ENCODE results near the gene C4B.
"Not testable (repeated sequence)": the region's sequence is repeated elsewhere in the genome, so short reads cannot be mapped to it uniquely, and the experiment has no call there.

The C4B gene

DNA sequence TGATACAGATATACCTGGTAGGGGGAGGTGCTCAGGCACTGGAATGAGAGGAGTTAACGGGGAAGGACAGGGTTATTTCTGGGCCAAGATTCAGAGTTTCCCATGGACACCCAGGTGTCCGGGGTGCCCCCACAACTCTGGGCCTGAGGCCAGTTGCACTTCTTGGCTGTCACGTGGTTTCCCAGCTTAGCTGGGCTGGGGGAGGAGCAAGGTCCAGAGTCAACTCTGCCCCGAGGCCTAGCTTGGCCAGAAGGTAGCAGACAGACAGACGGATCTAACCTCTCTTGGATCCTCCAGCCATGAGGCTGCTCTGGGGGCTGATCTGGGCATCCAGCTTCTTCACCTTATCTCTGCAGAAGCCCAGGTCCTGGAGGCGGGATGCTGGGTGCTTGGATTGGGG lies at the start of gene C4B:
TSS of gene C4B (plus strand) at position 249 of the 400 bp plus-strand sequence. CDS start at position 300, 51 bp downstream.
- not testable (repeated sequence) for DNase-seq

DNA sequence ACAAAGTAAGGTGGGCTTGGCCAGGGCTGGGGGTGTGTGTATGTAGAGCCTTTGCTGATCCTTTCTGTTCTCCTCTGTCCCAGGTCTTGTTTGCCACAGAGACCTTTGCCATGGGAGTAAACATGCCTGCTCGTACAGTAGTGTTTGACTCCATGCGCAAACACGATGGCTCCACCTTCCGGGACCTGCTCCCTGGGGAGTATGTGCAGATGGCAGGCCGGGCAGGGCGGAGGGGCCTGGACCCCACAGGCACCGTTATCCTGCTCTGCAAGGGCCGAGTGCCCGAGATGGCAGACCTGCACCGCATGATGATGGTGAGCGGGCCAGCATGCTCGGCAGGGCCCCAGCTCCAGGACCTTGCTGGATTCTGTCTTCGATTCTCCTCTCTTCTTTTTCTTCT lies 48.9 kb upstream of the C4B start:
- no peak for DNase-seq

GRCh38 chr6:31966506-31966905 lies 48.1 kb upstream of the C4B start:
- no peak for DNase-seq

DNA sequence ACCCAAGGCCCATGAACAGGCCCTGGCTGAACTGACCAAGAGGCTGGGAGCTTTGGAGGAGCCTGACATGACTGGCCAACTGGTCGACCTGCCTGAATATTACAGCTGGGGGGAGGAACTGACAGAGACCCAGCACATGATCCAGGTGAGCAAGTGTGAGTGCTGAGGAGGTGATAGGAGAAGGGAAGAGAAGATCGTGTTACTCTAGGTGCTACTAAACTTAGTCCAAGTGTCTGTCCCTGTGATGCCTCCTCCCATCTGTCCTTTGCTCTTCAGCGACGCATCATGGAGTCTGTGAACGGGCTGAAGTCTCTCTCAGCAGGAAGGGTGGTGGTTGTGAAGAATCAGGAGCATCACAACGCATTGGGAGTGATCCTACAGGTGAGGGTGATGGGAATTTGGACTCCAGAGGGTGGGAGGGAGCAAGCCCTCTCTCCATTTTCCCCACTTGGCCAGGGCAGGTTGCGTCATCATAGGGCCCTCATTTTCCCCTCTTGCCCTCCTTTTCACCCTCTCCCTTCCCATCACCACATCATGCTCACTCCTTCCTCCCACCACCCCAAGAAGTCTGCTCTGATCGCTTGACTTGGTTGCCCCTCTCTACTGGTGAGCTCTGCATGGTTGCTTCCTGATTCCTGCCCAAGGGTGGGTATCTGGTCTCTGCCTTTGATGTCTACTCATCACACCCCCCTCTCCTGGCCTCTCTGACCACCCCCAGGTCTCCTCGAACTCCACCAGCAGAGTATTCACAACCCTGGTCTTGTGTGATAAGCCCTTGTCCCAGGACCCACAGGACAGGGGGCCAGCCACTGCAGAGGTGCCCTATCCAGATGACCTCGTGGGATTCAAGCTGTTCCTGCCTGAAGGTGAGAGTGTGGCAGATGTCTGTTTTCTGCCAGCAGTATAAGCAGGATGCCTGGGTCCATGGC lies 47.3 kb upstream of the C4B start:
- no peak for DNase-seq

- no peak for DNase-seq
Observed at GRCh38 chr6:31967926-31968320, 46.7 kb upstream of the C4B start.

DNA sequence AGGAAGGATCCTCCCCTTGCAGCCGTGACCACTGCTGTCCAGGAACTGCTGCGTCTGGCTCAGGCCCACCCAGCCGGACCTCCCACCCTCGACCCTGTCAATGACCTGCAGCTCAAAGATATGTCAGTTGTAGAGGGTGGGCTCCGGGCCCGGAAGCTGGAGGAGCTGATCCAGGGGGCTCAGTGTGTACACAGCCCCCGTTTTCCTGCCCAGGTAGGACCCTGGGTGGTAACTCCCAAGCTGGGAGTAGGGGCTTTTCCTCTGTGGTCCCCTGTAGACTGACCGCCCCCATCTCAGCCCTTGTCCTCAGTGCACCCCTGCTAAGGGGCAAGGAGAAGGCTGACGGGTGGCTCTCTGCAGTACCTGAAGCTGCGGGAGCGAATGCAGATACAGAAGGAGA lies 46.3 kb upstream of the C4B start:
- DNase-seq: no peak

- DNase-seq: no peak
Observed at GRCh38 chr6:31968791-31969711, 45.5 kb upstream of the C4B start.

GRCh38 chr6:31969712-31970603 lies 44.6 kb upstream of the C4B start:
- no peak for DNase-seq

DNA sequence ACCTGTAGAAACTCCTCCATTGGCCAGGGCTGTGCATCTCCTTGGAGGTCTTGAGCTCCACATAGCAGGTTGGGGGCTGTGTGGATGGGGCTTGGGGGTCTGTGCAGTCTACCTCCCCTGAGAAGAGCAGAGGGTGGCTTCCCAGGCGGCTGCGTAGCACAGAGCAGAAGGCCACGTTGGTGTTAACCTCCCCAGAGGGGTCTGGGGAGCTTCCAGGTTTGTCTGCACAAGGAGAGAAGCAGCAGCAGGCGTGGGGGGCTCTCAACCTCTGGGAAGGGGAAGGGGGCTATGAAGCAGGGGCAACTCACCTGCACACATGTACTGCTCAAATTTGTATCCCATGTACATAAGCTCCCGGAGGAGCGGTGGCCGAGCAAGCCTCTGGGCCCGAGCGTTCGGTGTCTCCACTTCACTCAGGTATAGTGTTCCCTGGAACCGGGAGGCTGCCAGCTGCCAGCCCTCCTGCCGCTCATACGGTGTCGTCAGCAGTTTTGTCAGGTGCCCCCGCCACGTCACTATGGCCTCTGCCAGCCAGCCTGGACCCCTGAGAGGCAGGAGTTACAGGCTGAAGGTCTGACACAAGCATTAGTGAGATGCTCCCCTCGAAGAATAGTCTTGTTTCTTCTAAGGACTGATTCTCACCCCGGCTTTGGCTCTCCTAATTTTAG lies 43.9 kb upstream of the C4B start:
- no peak for DNase-seq

DNA sequence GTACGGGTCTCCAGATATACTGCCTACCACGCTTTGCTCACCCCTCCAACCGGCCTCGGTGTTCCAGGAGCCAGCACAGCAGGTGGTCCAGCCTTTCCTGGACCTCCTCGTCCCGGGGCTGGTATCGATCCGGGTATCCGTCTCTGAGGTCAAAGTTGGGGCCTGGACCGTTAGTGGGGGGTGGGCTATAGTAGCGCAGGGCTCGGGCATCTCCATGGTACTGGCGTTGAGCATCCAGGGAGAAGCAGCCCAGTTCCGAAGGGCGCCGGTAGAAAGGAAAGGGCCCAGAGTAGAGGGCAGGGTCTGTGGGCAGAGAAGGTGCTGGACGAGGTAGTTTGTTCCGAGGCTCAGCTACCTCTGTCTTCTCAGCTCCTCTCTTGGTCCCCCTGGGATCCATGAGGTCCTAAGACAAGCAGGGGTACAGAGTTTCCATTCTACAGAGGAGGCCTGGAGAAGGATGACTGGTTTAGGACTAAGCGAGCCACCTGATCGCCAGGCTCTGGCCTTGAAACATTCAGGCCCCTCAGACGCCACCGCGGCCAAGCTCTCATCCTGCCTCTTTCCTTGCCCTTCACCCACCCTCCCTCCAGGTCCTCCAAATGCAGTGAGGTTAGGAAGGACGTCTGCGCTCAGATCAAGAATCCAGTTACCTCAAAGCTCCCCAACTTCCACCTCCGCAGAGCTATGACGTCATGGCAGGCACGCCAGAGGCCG lies 43.2 kb upstream of the C4B start:
- DNase-seq: peak; percentile 42

GRCh38 chr6:31971993-31972708 lies 42.4 kb upstream of the C4B start, which contains the start of gene DXO:
TSS of gene DXO (minus strand) at chr6:31972138. CDS start at chr6:31971675, 463 bp downstream.
- peak; percentile 97 for DNase-seq

- no peak for DNase-seq
Observed at GRCh38 chr6:31972709-31973350, 41.8 kb upstream of the C4B start.

DNA sequence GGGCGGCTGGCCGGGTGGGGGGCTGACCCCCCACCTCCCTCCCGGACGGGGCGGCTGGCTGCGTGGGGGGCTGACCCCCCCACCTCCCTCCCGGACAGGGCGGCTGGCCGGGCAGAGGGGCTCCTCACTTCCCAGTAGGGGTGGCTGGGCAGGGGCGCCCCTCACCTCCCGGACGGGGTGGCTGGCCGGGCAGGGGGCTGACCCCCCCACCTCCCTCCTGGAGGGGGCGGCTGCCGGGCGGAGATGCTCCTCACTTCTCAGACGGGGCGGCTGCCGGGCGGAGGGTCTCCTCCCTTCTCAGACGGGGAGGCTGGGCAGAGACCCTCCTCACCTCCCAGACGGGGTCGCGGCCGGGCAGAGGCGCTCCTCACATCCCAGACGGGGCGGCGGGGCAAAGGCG lies 38.5 kb upstream of the C4B start:
- not testable (repeated sequence) for DNase-seq

GRCh38 chr6:31977816-31978431 lies 36.7 kb upstream of the C4B start:
- DNase-seq: no peak

- DNase-seq: no peak
Observed at GRCh38 chr6:31978831-31979230, 35.8 kb upstream of the C4B start.

GRCh38 chr6:31979238-31979898 lies 35.2 kb upstream of the C4B start:
- DNase-seq: no peak

- DNase-seq: not testable (repeated sequence)
Observed at GRCh38 chr6:31980195-31980876, 34.3 kb upstream of the C4B start.

DNA sequence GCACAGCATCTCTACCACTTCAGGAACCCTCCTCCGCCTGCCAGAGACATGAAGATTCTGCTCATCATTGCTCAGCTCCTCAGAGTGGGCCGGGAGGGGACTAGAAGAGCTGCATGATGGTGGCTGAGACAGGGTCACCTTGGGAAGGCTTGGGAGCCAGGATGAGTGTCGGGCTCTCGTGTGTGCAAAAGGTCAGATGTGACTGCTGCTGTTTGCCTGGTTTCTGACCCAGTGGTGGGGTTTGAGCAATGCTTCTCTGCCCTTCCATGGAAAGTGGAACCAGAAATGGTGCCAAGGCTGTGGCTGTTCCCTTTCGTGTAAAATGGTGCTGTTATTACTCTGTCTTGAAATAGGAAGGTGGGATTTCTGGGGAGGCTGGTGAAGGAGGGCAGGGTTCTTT lies 33.6 kb upstream of the C4B start:
- DNase-seq: not testable (repeated sequence)
